OCI-LY3 (cell line): ENCODE results near the gene WDR11.

Experiments used
- EZH2phosphoT487 ChIP-seq: fragments of 200-600 bp; shearing (Covaris generic); IDR thresholded peaks from 2 replicates; pipeline ENCODE4 v1.6.1; 2018; ENCODE audit warnings: antibody characterized with exemption, mixed run types, low read depth
- TF ChIP-seq, protein P1 (sequence below): fragments of 200-600, 300-600 bp; sonication (generic); IDR thresholded peaks from 2 replicates; pipeline ENCODE4 v1.5.1; 2014; ENCODE audit warnings: antibody characterized with exemption, low read length, low read depth

DNA sequence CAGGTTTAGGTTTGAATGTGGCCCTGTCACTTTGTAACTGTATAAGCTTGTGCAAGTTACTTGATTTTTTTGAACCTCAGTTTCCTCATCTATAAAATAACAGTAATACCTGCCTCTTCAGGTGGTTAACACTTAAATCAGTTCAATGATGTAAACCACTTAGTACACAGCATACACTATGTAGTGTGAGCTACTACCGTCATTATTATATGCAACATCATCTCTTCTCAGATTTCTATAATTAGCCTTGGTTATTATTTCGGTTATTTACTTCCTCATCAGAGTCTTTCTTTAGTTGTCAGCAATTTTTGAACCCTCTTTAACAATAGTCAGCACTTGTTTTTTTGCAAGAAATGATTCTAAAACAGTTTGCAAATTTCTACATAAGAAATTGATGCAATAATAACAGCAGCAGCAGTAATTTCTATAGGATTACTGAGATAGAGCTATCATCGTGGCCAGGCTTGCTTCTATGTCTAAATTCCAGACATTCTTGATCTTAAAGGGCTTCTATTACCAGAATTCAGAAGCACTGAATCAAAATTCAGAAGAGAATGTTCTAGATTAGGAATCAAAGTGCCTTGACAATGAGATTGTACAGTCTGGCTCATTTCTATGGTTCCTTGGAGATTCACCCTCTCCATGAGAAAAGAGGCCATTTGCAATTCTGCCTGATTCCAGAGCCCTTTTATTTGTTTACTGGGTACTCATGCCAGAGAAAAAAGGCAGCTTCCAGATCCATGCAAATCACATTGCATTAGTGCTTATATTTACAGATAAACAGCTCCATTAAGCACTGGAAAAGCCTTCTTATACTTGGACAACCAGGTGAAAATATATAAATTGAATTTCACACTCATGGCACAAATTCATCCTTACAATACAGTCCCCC, 25.0 kb upstream of the WDR11 start:
- TF ChIP-seq, protein P1, sequence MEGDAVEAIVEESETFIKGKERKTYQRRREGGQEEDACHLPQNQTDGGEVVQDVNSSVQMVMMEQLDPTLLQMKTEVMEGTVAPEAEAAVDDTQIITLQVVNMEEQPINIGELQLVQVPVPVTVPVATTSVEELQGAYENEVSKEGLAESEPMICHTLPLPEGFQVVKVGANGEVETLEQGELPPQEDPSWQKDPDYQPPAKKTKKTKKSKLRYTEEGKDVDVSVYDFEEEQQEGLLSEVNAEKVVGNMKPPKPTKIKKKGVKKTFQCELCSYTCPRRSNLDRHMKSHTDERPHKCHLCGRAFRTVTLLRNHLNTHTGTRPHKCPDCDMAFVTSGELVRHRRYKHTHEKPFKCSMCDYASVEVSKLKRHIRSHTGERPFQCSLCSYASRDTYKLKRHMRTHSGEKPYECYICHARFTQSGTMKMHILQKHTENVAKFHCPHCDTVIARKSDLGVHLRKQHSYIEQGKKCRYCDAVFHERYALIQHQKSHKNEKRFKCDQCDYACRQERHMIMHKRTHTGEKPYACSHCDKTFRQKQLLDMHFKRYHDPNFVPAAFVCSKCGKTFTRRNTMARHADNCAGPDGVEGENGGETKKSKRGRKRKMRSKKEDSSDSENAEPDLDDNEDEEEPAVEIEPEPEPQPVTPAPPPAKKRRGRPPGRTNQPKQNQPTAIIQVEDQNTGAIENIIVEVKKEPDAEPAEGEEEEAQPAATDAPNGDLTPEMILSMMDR = no peak
- TF ChIP-seq EZH2phosphoT487 = no peak
